GF-D8 (cell line): ENCODE measurements around the gene GPR153.

ENCODE experiments used
- DNase-seq: peaks from one replicate; lab custom pipeline; 2025; lab: John Stamatoyannopoulos, UW

The GPR153 gene

GRCh38 chr1:6269720-6270400 lies 9.0 kb upstream of the GPR153 start:
- no peak for DNase-seq

- no peak for DNase-seq
Measured at GRCh38 chr1:6269296-6269695, 8.4 kb upstream of the GPR153 start.

- DNase-seq, result no peak
Measured at GRCh38 chr1:6268415-6268814, 7.5 kb upstream of the GPR153 start.

- DNase-seq, result no peak
Measured at GRCh38 chr1:6267686-6268322, 6.9 kb upstream of the GPR153 start.

GRCh38 chr1:6266641-6267040 lies 5.7 kb upstream of the GPR153 start:
- DNase-seq, result no peak

GRCh38 chr1:6265151-6265550 lies 4.3 kb upstream of the GPR153 start:
- no peak for DNase-seq

GRCh38 chr1:6263716-6264115 lies 2.8 kb upstream of the GPR153 start:
- DNase-seq, result no peak

- DNase-seq, result no peak
Measured at GRCh38 chr1:6262555-6263420, 1.9 kb upstream of the GPR153 start.

- DNase-seq, result no peak
Measured at GRCh38 chr1:6261615-6261995, 707 bp upstream of the GPR153 start.

GRCh38 chr1:6260433-6260934 lies 414 bp downstream of the GPR153 start:
- no peak for DNase-seq

- peak; percentile 63 for DNase-seq
Measured at GRCh38 chr1:6259491-6260362, 1.2 kb downstream of the GPR153 start.

GRCh38 chr1:6258675-6259074 lies 2.2 kb downstream of the GPR153 start:
- DNase-seq, result no peak

GRCh38 chr1:6257541-6258069 lies 3.3 kb downstream of the GPR153 start:
- no peak for DNase-seq

GRCh38 chr1:6256645-6257044 lies 4.3 kb downstream of the GPR153 start:
- DNase-seq, result no peak

GRCh38 chr1:6254691-6255090 lies 6.2 kb downstream of the GPR153 start:
- no peak for DNase-seq

GRCh38 chr1:6253380-6253779 lies 7.5 kb downstream of the GPR153 start:
- DNase-seq, result no peak

GRCh38 chr1:6252374-6252710 lies 8.6 kb downstream of the GPR153 start:
- DNase-seq, result no peak

- no peak for DNase-seq
Measured at GRCh38 chr1:6251681-6252373, 9.1 kb downstream of the GPR153 start.

GRCh38 chr1:6251233-6251632 lies 9.7 kb downstream of the GPR153 start:
- DNase-seq, result no peak

- DNase-seq, result no peak
Measured at GRCh38 chr1:6249739-6250689, 10.9 kb downstream of the GPR153 start.
